GM21360 (cell line): Measurements from ENCODE around the gene PKD2L1.
"Not testable (repeated sequence)": the region's sequence is repeated elsewhere in the genome, so short reads cannot be mapped to it uniquely, and the experiment has no call there.

ENCODE experiments used
- ATAC-seq: cut with Tn5 transposase; IDR thresholded peaks from one replicate; pipeline ENCODE4 v1.9.1; 2021; ENCODE audit warnings: mild to moderate bottlenecking, moderate library complexity; ENCODE audit not compliant: unreplicated experiment

The PKD2L1 gene

GRCh38 chr10:100330079-100330478 is at the start of gene PKD2L1:
PKD2L1 (minus strand) TSS chr10:100330228; CDS start chr10:100330103, 125 bp downstream.
- no peak for ATAC-seq

- ATAC-seq = no peak
These were observed 47.8 kb upstream of the PKD2L1 start for GRCh38 chr10:100377830-100378229.

GRCh38 chr10:100376656-100377055 is 46.6 kb upstream of the PKD2L1 start:
- ATAC-seq = not testable (repeated sequence)

GRCh38 chr10:100374677-100375353 is 44.8 kb upstream of the PKD2L1 start:
- not testable (repeated sequence) for ATAC-seq

- ATAC-seq = no peak
These were observed 44.2 kb upstream of the PKD2L1 start for GRCh38 chr10:100374200-100374655.

- ATAC-seq = peak; percentile 88
These were observed 43.5 kb upstream of the PKD2L1 start for GRCh38 chr10:100373298-100374199.

- ATAC-seq = no peak
These were observed 42.6 kb upstream of the PKD2L1 start for GRCh38 chr10:100372415-100373297.

GRCh38 chr10:100371482-100372027 is 41.5 kb upstream of the PKD2L1 start:
- no peak for ATAC-seq

GRCh38 chr10:100370714-100371481 is 40.9 kb upstream of the PKD2L1 start:
- no peak for ATAC-seq

GRCh38 chr10:100368721-100369120 is 38.7 kb upstream of the PKD2L1 start:
- no peak for ATAC-seq

- no peak for ATAC-seq
These were observed 34.8 kb upstream of the PKD2L1 start for GRCh38 chr10:100364735-100365391.

- ATAC-seq = no peak
These were observed 34.1 kb upstream of the PKD2L1 start for GRCh38 chr10:100364175-100364574.

- no peak for ATAC-seq
These were observed 32.8 kb upstream of the PKD2L1 start for GRCh38 chr10:100362570-100363496.

- ATAC-seq = no peak
These were observed 30.2 kb upstream of the PKD2L1 start for GRCh38 chr10:100360234-100360633.

GRCh38 chr10:100359529-100360150 is 29.6 kb upstream of the PKD2L1 start:
- no peak for ATAC-seq

GRCh38 chr10:100359030-100359432 is 29.0 kb upstream of the PKD2L1 start:
- ATAC-seq = no peak

- ATAC-seq = no peak
These were observed 27.2 kb upstream of the PKD2L1 start for GRCh38 chr10:100357059-100357858.
